Smooth muscle cell (in vitro differentiated cells): Measurements from ENCODE around the gene SMIM21. TPM values are rescaled to one million over a fixed set of nuclear protein-coding genes. Genes with fewer than 3 reads are reported as not detected.

ENCODE experiments used
- DNase-seq: peaks from one replicate; lab custom pipeline; 2025; ENCODE audit not compliant: unreplicated experiment; lab: John Stamatoyannopoulos, UW
- H2AFZ ChIP-seq: fragments of 200-600 bp; sonication (generic); 2 replicates; pipeline ENCODE4 v1.6.0; 2016; ENCODE audit warnings: antibody characterized with exemption, low read depth, mild to moderate bottlenecking
- H3F3A ChIP-seq: fragments of 200-600 bp; sonication (generic); 2 replicates; pipeline ENCODE4 v1.6.0; 2017; ENCODE audit warnings: antibody characterized with exemption, low read depth
- H3K27ac ChIP-seq: fragments of 200-600 bp; sonication (generic); 2 replicates; pipeline ENCODE4 v1.5.1; 2016; ENCODE audit warnings: low read depth, mild to moderate bottlenecking
- H3K27me3 ChIP-seq: fragments of 200-600 bp; sonication (generic); 2 replicates; pipeline ENCODE4 v1.6.1; 2016; ENCODE audit warnings: low read depth, mild to moderate bottlenecking
- H3K36me3 ChIP-seq: fragments of 200-600 bp; sonication (generic); 2 replicates; pipeline ENCODE4 v1.5.1; 2016; ENCODE audit warnings: low read depth
- H3K4me1 ChIP-seq: fragments of 200-600 bp; sonication (generic); 2 replicates; pipeline ENCODE4 v1.5.1; 2016; ENCODE audit warnings: low read depth
- H3K4me2 ChIP-seq: fragments of 200-600 bp; sonication (generic); 2 replicates; pipeline ENCODE4 v1.6.0; 2016; ENCODE audit warnings: mild to moderate bottlenecking
- H3K4me3 ChIP-seq: fragments of 200-600 bp; sonication (generic); 2 replicates; pipeline ENCODE4 v1.5.1; 2016; ENCODE audit warnings: mild to moderate bottlenecking
- H3K79me2 ChIP-seq: fragments of 200-600 bp; sonication (generic); 2 replicates; pipeline ENCODE4 v1.6.0; 2016; ENCODE audit warnings: low read depth, mild to moderate bottlenecking
- H3K9ac ChIP-seq: fragments of 200-600 bp; sonication (generic); 2 replicates; pipeline ENCODE4 v1.6.0; 2016; ENCODE audit warnings: low read depth
- H3K9me3 ChIP-seq: fragments of 200-600 bp; sonication (generic); replicated peaks from 2 replicates; pipeline ENCODE4 v1.5.1; 2016; ENCODE audit warnings: low read depth
- H4K20me1 ChIP-seq: fragments of 200-600 bp; sonication (generic); 2 replicates; pipeline ENCODE4 v1.6.0; 2016; ENCODE audit warnings: low read depth
- WGBS: methylation state at CpG from one replicate; pipeline ENCODE4 v1.1.7; 2016; ENCODE audit warnings: low lambda C conversion rate; 5-methylcytosine and 5-hydroxymethylcytosine counted together
- polyA plus RNA-seq: library from polyadenylated mRNA; unstranded; fragments of >200 nt; fragmentation: Nextera tagmentation; extraction: Ambion mirVana; gene quantifications from 2 replicates; pipeline ENCODE4 v1.2.1, GENCODE V29; 2016
- total RNA-seq: library from RNA; depleted of rRNA; stranded (reverse); fragments of >200 nt; gene quantifications from 2 replicates; pipeline ENCODE4 v1.2.3, GENCODE V29; 2014
- TF ChIP-seq, protein P1 (sequence below): fragments of 200-600 bp; sonication (generic); IDR thresholded peaks from 2 replicates; pipeline ENCODE4 v1.5.1; 2017; ENCODE audit warnings: borderline replicate concordance, mild to moderate bottlenecking, antibody characterized with exemption; ENCODE audit not compliant: insufficient read depth, poor library complexity, severe bottlenecking

Gene SMIM21
- total and polyA plus RNA-seq, 2 experiments from 2014 or later, result not detected

DNA sequence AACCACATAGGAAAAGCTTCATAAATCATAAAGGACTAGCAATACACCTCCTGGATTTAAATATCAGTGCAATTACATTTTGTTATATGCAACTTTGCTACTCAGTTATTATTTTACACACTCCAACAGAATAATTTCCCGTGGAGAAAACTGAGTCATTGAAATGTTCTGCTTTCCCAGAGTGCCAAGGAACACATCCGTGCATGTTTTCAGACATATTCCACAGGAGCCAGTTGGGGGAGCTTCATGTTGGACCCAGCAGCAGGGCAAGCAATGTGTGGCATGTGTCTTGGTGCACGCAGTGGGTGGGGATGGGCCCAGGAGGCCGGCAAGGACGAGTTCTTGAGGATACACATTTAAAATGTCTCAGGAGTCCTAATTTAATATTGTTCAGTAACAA is 14.4 kb upstream of the SMIM21 start:
- 80% methylated on average over 5 of the region's 5 CpGs for WGBS
- no peaks in the 10 kb centered on the region for H3K27me3 ChIP-seq
- H2AFZ ChIP-seq, result peak overlapping the region; percentile 75
- H3K9me3 ChIP-seq, result no peaks in the 10 kb centered on the region
- peak overlapping the region; percentile 58 for H3K4me2 ChIP-seq
- no peak for DNase-seq
- no peaks in the 10 kb centered on the region for H4K20me1 ChIP-seq
- H3K27ac ChIP-seq, result peak overlapping the region; percentile 43
- H3K36me3 ChIP-seq, result no peaks in the 10 kb centered on the region
- no peaks in the 10 kb centered on the region for H3K79me2 ChIP-seq
- H3K4me1 ChIP-seq, result no peaks in the 10 kb centered on the region
- H3F3A ChIP-seq, result no peaks in the 10 kb centered on the region
- H3K4me3 ChIP-seq, result no peak overlapping the region
- no peak overlapping the region for H3K9ac ChIP-seq
- TF ChIP-seq, protein P1, sequence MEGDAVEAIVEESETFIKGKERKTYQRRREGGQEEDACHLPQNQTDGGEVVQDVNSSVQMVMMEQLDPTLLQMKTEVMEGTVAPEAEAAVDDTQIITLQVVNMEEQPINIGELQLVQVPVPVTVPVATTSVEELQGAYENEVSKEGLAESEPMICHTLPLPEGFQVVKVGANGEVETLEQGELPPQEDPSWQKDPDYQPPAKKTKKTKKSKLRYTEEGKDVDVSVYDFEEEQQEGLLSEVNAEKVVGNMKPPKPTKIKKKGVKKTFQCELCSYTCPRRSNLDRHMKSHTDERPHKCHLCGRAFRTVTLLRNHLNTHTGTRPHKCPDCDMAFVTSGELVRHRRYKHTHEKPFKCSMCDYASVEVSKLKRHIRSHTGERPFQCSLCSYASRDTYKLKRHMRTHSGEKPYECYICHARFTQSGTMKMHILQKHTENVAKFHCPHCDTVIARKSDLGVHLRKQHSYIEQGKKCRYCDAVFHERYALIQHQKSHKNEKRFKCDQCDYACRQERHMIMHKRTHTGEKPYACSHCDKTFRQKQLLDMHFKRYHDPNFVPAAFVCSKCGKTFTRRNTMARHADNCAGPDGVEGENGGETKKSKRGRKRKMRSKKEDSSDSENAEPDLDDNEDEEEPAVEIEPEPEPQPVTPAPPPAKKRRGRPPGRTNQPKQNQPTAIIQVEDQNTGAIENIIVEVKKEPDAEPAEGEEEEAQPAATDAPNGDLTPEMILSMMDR, result no peak

DNA sequence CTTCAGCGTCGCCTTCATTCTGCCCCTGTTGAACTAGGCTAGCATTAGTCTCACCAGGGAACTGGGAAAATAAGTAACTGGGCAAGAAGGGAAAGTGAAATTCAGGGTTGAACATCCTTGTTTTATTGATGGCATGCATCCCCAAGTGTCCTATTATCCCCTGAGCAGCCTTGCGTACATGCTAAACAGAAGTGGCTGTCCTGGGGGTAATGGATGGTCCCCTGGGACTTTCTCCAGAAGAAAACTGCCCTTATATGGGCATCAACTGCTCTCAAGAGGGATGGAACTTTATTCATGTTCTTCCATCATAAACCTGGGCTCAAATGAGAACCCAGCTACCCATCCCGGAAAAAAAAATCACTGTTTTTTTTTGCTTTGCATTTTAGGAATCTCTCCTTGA is 11.8 kb upstream of the SMIM21 start:
- Histone ChIP-seq H3K36me3 (no peaks in the 10 kb centered on the region), H3K9ac (no peak overlapping the region), H3K27ac (peak overlapping the region; percentile 47), H3K4me1 (no peaks in the 10 kb centered on the region), H4K20me1 (no peaks in the 10 kb centered on the region), H3F3A (no peaks in the 10 kb centered on the region), H3K27me3 (no peaks in the 10 kb centered on the region), H3K9me3 (no peaks in the 10 kb centered on the region), H2AFZ (no peak overlapping the region), H3K79me2 (no peaks in the 10 kb centered on the region), H3K4me3 (no peak overlapping the region), H3K4me2 (peak overlapping the region; percentile 48)
- DNase-seq, result no peak
- TF ChIP-seq, protein P1, result no peak
- 91% methylated on average over 4 of the region's 4 CpGs for WGBS

DNA sequence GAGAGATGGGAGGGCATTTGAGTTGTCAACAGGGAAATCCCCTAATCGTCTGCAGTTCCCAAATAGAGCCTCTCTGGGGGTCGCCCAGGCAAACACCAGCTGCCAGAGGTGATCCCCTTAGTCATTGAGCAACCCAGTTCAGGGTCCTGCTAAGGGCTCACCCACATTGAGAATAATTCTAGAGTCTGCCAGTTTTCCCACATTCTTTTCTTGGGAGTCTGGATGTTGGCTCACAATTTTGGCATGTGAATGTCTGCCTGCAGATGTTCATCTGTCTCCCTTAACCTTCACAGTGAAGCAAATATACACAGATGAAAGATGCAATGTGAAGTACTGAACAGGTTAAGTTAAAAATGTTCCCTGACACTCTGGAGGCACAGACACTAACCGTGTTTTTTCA is 11.4 kb upstream of the SMIM21 start:
- H3K4me2 ChIP-seq, result peak overlapping the region; percentile 48
- peaks cover 2% of the 10 kb centered on the region for H3K4me1 ChIP-seq
- 37% methylated on average over 3 of the region's 3 CpGs for WGBS
- H3K79me2 ChIP-seq, result no peaks in the 10 kb centered on the region
- H3K27ac ChIP-seq, result peak overlapping the region; percentile 47
- TF ChIP-seq, protein P1, result no peak
- no peak for DNase-seq
- H3K36me3 ChIP-seq, result no peaks in the 10 kb centered on the region
- H3K27me3 ChIP-seq, result no peaks in the 10 kb centered on the region
- no peak overlapping the region for H3K4me3 ChIP-seq
- no peaks in the 10 kb centered on the region for H3K9me3 ChIP-seq
- no peak overlapping the region for H2AFZ ChIP-seq
- no peak overlapping the region for H3K9ac ChIP-seq
- no peaks in the 10 kb centered on the region for H4K20me1 ChIP-seq
- no peaks in the 10 kb centered on the region for H3F3A ChIP-seq

DNA sequence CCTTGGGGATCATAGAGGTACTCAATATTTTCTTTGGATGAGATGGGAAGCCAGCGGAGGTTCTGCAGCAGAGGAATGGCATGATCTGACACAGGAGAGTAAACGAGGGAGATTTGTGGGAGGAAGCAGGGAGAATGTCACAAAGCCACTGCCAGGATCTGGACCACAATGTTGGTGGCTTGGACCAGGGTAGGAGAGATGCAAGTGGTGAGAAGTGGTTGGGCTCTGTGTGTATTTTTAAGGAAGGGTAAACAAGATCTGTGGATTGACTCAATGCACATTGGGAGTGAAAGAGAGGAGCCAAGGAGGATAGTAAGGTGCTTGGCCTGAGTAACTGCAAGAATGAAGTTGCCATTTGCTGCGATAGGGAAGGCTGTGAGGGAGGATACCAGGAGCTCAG is 10.5 kb upstream of the SMIM21 start:
- no peak overlapping the region for H3K4me2 ChIP-seq
- 93% methylated on average over 3 of the region's 3 CpGs for WGBS
- H2AFZ ChIP-seq, result no peak overlapping the region
- no peak overlapping the region for H3K4me3 ChIP-seq
- no peak overlapping the region for H3K27ac ChIP-seq
- TF ChIP-seq, protein P1, result no peak
- H3K36me3 ChIP-seq, result no peaks in the 10 kb centered on the region
- no peak for DNase-seq
- peaks cover 3% of the 10 kb centered on the region for H3K4me1 ChIP-seq
- H3F3A ChIP-seq, result no peaks in the 10 kb centered on the region
- H3K9ac ChIP-seq, result no peak overlapping the region
- H3K27me3 ChIP-seq, result no peaks in the 10 kb centered on the region
- H3K79me2 ChIP-seq, result no peaks in the 10 kb centered on the region
- H4K20me1 ChIP-seq, result no peaks in the 10 kb centered on the region
- no peaks in the 10 kb centered on the region for H3K9me3 ChIP-seq
